ENCODE data around the gene IRF7.
A peak's percentile ranks its signal among the peaks of the same experiment; 100 is the strongest.

Gene IRF7

GRCh38 chr11:641806-642370 is 26.1 kb upstream of the IRF7 start:
- DNase-seq: no peak

GRCh38 chr11:640021-640706 is 24.4 kb upstream of the IRF7 start:
- no peak for DNase-seq

- DNase-seq: no peak
These were observed 23.7 kb upstream of the IRF7 start for GRCh38 chr11:639332-639955.

GRCh38 chr11:638631-639331 is 23.0 kb upstream of the IRF7 start:
- peak in 1 of 56 donors; percentile 15 for DNase-seq

DNA sequence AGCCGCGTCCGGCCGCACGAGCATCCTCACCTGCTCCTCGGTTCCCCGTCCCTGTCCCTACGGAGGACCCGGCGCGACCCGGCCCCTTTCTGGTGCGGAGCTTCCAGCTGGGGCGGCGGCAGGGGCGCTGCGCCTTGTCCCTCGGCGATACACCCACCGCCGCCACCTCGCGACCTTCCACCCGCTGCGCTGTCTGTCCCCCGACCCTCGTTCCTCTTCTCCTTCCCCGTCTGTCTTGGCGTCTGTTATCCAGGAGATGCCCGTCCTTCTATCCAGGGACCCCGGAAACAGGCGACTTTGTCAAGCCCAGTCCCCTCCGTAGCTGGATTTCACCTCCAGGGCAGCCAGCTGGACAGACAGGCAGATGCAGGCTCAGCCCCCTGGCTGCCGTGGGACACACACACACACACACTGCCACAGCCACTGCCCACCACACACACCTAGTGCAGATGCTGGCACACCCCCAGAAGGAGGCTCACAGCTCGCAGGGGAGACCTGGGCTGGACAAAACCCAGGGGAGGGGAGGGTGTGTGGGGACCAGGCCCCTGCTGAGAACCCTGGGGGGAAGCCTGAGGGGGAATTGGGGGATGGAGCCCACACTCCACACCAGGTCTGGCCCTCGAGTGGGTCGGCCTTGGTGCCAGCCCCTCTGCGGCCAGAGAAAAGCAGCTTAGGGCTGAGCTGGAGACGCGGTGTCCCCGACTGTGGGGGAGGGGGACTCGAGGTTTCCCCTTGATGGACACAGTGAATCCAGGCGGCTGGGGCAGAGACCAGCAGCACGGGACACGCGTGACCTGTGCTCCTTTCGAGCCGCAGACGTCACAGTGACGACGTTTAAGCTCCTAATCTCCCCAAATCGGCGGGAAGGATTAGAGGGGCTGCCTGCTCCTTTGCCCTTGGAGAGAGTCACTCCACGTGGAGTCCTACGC is 22.1 kb upstream of the IRF7 start:
- no peak for DNase-seq

- no peak for DNase-seq
These were observed 21.5 kb upstream of the IRF7 start for GRCh38 chr11:637333-637592.

DNA sequence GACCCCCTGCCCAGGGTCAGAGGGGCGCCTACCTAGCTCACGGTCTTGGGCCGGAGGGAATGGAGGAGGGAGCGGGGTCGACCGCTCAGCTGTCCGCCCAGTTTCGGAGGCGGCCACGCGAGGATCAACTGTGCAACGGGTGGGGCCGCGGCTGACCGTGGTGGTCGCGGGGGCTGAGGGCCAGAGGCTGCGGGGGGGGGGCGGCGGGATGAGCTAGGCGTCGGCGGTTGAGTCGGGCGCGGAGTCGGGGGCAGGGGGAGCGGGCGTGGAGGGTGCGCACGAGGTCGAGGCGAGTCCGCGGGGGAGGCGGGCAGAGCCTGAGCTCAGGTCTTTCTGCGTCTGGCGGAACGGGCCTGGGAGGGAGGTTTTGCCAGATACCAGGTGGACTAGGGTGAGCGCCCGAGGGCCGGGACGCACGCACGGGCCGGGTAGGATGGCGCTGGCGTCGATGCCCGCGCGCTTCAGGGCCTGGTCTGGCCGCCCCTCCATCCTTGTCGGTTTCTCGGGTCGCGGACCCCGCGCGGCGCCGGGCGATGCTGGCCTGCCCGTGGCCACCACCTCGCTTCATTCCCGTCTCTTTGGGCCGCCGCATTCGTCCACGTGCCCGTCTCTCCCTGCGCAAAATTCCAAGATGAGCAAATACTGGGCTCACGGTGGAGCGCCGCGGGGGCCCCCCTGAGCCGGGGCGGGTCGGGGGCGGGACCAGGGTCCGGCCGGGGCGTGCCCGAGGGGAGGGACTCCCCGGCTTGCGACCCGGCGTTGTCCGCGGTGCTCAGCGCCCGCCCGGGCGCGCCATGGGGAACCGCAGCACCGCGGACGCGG is 21.0 kb upstream of the IRF7 start, which contains the start of gene DRD4:
DRD4 (plus strand) TSS at position 759 of the 822 bp plus-strand sequence; CDS start at position 795, 36 bp downstream.
- DNase-seq: peak in 2 of 56 donors; percentile 30 to 34

- no peak for DNase-seq
These were observed 20.3 kb upstream of the IRF7 start for GRCh38 chr11:635945-636510.

DNA sequence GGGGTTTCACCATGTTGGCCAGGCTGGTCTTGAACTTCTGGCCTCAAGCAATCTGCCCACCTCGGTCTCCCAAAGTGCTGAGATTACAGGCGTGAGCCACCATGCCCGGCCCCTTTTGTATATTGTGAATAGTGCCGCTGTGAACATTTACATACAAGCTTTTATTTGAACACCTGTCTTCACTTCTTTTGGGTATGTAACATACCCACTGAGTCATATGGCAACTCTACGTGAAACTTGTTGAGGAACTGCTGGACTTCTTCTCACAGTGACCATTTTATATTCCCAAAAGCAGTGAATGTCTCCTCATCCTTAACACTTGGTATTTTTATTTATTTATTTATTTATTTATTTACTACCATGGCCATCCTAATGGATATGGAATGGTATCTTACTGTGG is 15.1 kb upstream of the IRF7 start:
- DNase-seq: no peak

DNA sequence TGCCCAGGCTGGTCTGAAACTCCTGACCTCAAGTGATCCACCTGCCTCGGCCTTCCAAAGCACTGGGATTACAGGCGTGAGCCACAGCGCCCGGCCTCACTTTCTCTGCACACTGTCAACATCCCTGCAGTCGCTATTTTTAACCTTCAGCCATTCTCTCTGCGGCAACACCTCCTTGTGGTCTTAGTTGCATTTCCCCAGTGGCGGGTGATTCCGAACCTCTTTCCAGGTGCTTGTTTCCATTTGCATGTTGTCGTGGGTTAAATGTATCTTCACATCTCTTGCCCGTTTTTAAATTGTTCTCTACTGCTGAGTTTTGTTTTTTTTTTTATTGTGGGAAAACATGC is 13.5 kb upstream of the IRF7 start:
- no peak for DNase-seq

GRCh38 chr11:628056-628455 is 12.3 kb upstream of the IRF7 start:
- DNase-seq: no peak

GRCh38 chr11:627308-627576 is 11.5 kb upstream of the IRF7 start:
- DNase-seq: no peak

GRCh38 chr11:626475-627307 is 10.9 kb upstream of the IRF7 start, which contains the start of gene SCT:
Gene SCT, minus strand, starts transcription at chr11:627181. Its CDS starts 38 bp downstream, at chr11:627143.
- DNase-seq: no peak

- no peak for DNase-seq
These were observed 10.0 kb upstream of the IRF7 start for GRCh38 chr11:625636-626268.

GRCh38 chr11:624705-625635 is 9.2 kb upstream of the IRF7 start, which contains the start of gene CDHR5:
Gene CDHR5, minus strand, starts transcription at chr11:624955. Its CDS starts 53 bp downstream, at chr11:624902.
- DNase-seq: no peak

DNA sequence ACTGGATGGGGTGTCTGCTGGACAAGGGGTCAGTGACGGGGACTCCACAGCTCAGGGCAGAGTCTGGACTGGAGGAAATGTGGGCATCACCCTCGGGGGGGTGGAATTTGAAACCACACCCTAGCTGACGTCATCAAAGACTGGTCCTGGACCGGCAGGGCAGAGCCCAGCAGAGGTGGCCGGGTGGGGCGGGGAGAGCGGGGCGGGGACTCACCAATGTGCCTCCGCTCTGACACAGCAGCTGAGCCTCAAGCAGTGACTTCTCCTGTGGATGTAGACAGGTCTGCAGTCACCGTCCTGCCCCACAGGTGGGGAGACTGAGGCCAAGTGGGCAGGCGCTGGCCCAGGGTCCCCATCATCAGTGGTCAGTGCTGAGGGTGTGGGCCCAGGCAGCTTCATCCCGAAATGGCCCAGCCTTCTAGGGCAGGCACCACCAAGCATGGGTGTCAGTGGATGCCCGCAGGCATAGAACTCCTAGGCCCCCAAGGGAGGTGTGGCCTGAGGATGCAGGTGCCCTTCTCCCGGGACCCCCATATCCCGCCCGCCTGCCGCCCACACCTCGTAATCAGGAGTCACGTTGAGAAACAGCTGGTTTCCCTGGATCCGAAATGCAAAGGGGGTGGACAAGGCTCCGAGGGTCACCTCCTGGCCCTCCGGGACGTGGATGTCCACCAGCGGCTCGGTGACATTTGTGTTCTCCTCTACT is 8.4 kb upstream of the IRF7 start:
- DNase-seq: no peak

DNA sequence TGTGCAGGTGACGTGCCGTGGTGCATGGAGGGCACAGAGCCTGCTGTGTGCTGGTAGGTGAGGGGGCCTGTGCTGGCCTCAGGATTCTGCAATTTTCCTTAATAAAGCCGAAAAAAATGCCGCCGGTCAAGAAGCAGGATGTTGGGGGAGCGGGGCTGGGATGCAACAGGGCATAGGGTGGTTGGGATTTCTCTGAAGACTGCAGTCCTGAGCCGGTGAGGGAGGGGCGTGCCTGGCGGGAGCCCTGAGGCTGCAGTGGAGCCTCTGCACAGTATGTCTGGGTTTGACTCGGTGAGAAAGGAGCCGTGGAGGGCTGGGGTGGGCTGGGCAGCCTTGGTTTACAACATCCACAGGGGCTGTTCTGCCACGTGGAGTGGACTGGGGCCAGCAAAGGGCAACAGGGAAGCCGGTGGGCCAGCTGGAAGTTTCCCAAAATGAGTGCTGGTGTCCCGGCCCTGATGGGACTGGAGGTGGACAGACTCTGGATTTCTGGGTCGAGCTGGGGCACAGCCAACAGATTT is 7.7 kb upstream of the IRF7 start:
- no peak for DNase-seq
